SK-N-SH (cell line): ENCODE measurements around the gene BRPF3. TPM values are rescaled to one million over a fixed set of nuclear protein-coding genes. Genes with fewer than 3 reads are reported as not detected.

Source experiments
- CTCF ChIA-PET: fragments of 300-600, 350-600 bp; formaldehyde crosslinking; extraction: SDS; loops from one replicate; lab custom pipeline; 2021; lab: Yijun Ruan, JAX
- POLR2A ChIA-PET: fragments of 350-600 bp; sonication (Branson Sonifier 250); formaldehyde crosslinking; extraction: SDS; loops from one replicate; lab custom pipeline; 2020; ENCODE audit warnings: antibody characterized with exemption, inconsistent platforms; lab: Yijun Ruan, JAX
- DNase-seq: peaks from one replicate; pipeline ENCODE4 v3.0.0; 2012
- H2AFZ ChIP-seq: fragments of 200-600 bp; sonication (generic); 2 replicates; pipeline ENCODE4 v1.8.1; 2016; ENCODE audit warnings: antibody characterized with exemption, mild to moderate bottlenecking, low read depth
- H3F3A ChIP-seq: fragments of 200-600 bp; sonication (generic); replicated peaks from 2 replicates; pipeline ENCODE3; 2016; ENCODE audit warnings: antibody characterized with exemption, mild to moderate bottlenecking; ENCODE audit not compliant: insufficient read depth
- H3K27ac ChIP-seq, 2 experiments: fragments of 200-500 bp in 1 of 2; fragments of 200-600 bp in 1 of 2; sonication (Bioruptor generic) in 1 of 2; sonication (generic), shearing (Covaris generic) in 1 of 2; 2 replicates each; pipeline versions ENCODE4 v1.5.1 to v1.6.1; 2014 to 2016; ENCODE audit warnings: low read depth in 2 of 2, inconsistent platforms in 1 of 2, low read length in 1 of 2, mild to moderate bottlenecking in 1 of 2, mixed read lengths in 1 of 2
- H3K27me3 ChIP-seq: fragments of 200-600 bp; sonication (generic), shearing (Covaris generic); 2 replicates; pipeline ENCODE4 v1.6.1; 2016; ENCODE audit warnings: mixed run types; ENCODE audit not compliant: insufficient read depth
- H3K36me3 ChIP-seq, 2 experiments: fragments of 200-500 bp in 1 of 2; fragments of 200-600 bp in 1 of 2; sonication (Bioruptor generic) in 1 of 2; sonication (generic) in 1 of 2; replicated peaks in 1 of 2; 2 replicates each; pipeline versions ENCODE3 to v1.5.1; 2014 to 2016; ENCODE audit warnings: low read length in 1 of 2, mild to moderate bottlenecking in 1 of 2; ENCODE audit not compliant: insufficient read depth in 2 of 2, control insufficient read depth in 1 of 2
- H3K4me1 ChIP-seq, 2 experiments: fragments of 200-500 bp in 1 of 2; fragments of 200-600 bp in 1 of 2; sonication (Bioruptor generic) in 1 of 2; sonication (generic), shearing (Covaris generic) in 1 of 2; 2 replicates each; pipeline versions ENCODE4 v1.5.1 to v1.6.1; 2014 to 2016; ENCODE audit warnings: low read depth in 1 of 2, low read length in 1 of 2, mixed run types in 1 of 2; ENCODE audit not compliant: insufficient read depth in 2 of 2, control insufficient read depth in 1 of 2
- H3K4me2 ChIP-seq: fragments of 200-600 bp; sonication (generic), shearing (Covaris generic); 2 replicates; pipeline ENCODE4 v1.6.1; 2017; ENCODE audit warnings: mixed run types
- H3K4me3 ChIP-seq, 2 experiments: fragments of 200-500 bp in 1 of 2; fragments of 200-600 bp in 1 of 2; sonication (Bioruptor generic) in 1 of 2; sonication (generic), shearing (Covaris generic) in 1 of 2; 2 replicates each; pipeline versions ENCODE4 v1.5.1 to v1.8.1; 2014 to 2016; ENCODE audit warnings: low read depth in 2 of 2, inconsistent platforms in 1 of 2, low read length in 1 of 2, mild to moderate bottlenecking in 1 of 2, mixed read lengths in 1 of 2, moderate library complexity in 1 of 2
- H3K79me2 ChIP-seq: fragments of 200-600 bp; sonication (generic); 2 replicates; pipeline ENCODE4 v1.8.1; 2017; ENCODE audit warnings: mild to moderate bottlenecking; ENCODE audit not compliant: insufficient read depth
- H3K9ac ChIP-seq: fragments of 200-600 bp; sonication (generic); 2 replicates; pipeline ENCODE4 v1.6.1; 2017; ENCODE audit warnings: mixed run types
- H3K9me2 ChIP-seq: fragments of 200-600 bp; sonication (generic); 2 replicates; pipeline ENCODE4 v1.6.1; 2017; ENCODE audit warnings: mixed run types
- H3K9me3 ChIP-seq: fragments of 200-600 bp; sonication (generic); 2 replicates; pipeline ENCODE4 v1.6.1; 2017; ENCODE audit warnings: mixed run types, mild to moderate bottlenecking, moderate library complexity
- H4K20me1 ChIP-seq: fragments of 200-600 bp; sonication (generic); 2 replicates; pipeline ENCODE4 v1.6.1; 2017; ENCODE audit warnings: mild to moderate bottlenecking, mixed run types; ENCODE audit not compliant: insufficient read depth
- CTCF ChIP-seq: fragments of 200-600 bp; sonication (generic); IDR thresholded peaks from 2 replicates; pipeline ENCODE4 v1.6.1; 2017; ENCODE audit warnings: antibody characterized with exemption, mild to moderate bottlenecking, moderate library complexity
- EZH2phosphoT487 ChIP-seq: fragments of 200-600 bp; sonication (generic); IDR thresholded peaks from 2 replicates; pipeline ENCODE4 v1.6.1; 2017; ENCODE audit warnings: low read depth, mixed run types, mild to moderate bottlenecking, antibody characterized with exemption, moderate library complexity, borderline replicate concordance
- FOXJ3 ChIP-seq: sonication (generic); formaldehyde crosslinking; IDR thresholded peaks from 2 replicates; pipeline ENCODE4 v1.5.1; 2020; ENCODE audit warnings: mild to moderate bottlenecking, missing genetic modification reagents
- FOXM1 ChIP-seq: IDR thresholded peaks from 2 replicates; pipeline ENCODE4 v1.4.0; 2012; ENCODE audit warnings: low read depth, mild to moderate bottlenecking
- GABPA ChIP-seq: IDR thresholded peaks from 2 replicates; pipeline ENCODE4 v1.4.0; 2012; ENCODE audit warnings: low read depth, mild to moderate bottlenecking
- IRF3 ChIP-seq: fragments of 150-350 bp; IDR thresholded peaks from 2 replicates; pipeline ENCODE4 v1.6.1; 2016; ENCODE audit warnings: mild to moderate bottlenecking, low read depth, low read length
- JUND ChIP-seq: IDR thresholded peaks from 2 replicates; pipeline ENCODE4 v1.4.0; 2012
- MAX ChIP-seq: IDR thresholded peaks from 2 replicates; pipeline ENCODE4 v1.4.0; 2012; ENCODE audit warnings: low read depth
- MEF2A ChIP-seq: IDR thresholded peaks from 2 replicates; pipeline ENCODE4 v1.4.0; 2012; ENCODE audit warnings: low read depth, borderline replicate concordance
- NFIC ChIP-seq: IDR thresholded peaks from 2 replicates; pipeline ENCODE4 v1.4.0; 2012; ENCODE audit warnings: borderline replicate concordance
- POLR2AphosphoS5 ChIP-seq: IDR thresholded peaks from 2 replicates; pipeline ENCODE4 v1.6.1; 2012; ENCODE audit warnings: low read depth, low read length
- RFX5 ChIP-seq: IDR thresholded peaks from 2 replicates; pipeline ENCODE4 v1.6.1; 2012; ENCODE audit warnings: mild to moderate bottlenecking, improper control_type of control experiment, low read length
- SIN3A ChIP-seq: IDR thresholded peaks from 2 replicates; pipeline ENCODE4 v1.6.1; 2012; ENCODE audit warnings: low read depth, mild to moderate bottlenecking, low read length, moderate library complexity, borderline replicate concordance
- SMC3 ChIP-seq: IDR thresholded peaks from 2 replicates; pipeline ENCODE4 v1.6.1; 2012; ENCODE audit warnings: low read depth, low read length, improper control_type of control experiment
- TAF1 ChIP-seq: IDR thresholded peaks from 2 replicates; pipeline ENCODE4 v1.6.1; 2012; ENCODE audit warnings: low read depth, mild to moderate bottlenecking, low read length, moderate library complexity, borderline replicate concordance
- YY1 ChIP-seq: IDR thresholded peaks from 2 replicates; pipeline ENCODE4 v1.4.0; 2012; ENCODE audit warnings: low read depth, mild to moderate bottlenecking
- WGBS: methylation state at CpG from one replicate; pipeline ENCODE4 v1.1.6; 2017; ENCODE audit warnings: low lambda C conversion rate; 5-methylcytosine and 5-hydroxymethylcytosine counted together
- polyA plus RNA-seq, 3 experiments: library from polyadenylated mRNA; depleted of rRNA; stranded (reverse); fragments of >200 nt; gene quantifications; 2 replicates each; pipeline ENCODE4 v1.2.3, GENCODE V29; 2012

Gene BRPF3
- polyA plus RNA-seq, 1 of the 3 experiments (the other 2 are of a cell fraction), result 15.4 TPM

GRCh38 chr6:36273802-36274514, 77.4 kb downstream of the BRPF3 start:
- Histone ChIP-seq H4K20me1 (no peaks in the 10 kb centered on the region), H3F3A (no peaks in the 10 kb centered on the region), H3K36me3 (no peaks in the 10 kb centered on the region), H3K9me2 (no peaks in the 10 kb centered on the region), H3K9me3 (no peaks in the 10 kb centered on the region), H3K27ac (no peak overlapping the region), H3K4me1 (no peaks in the 10 kb centered on the region; a peak in 1 of 4 replicates), H3K9ac (no peak overlapping the region), H3K4me3 (no peak overlapping the region), H3K79me2 (no peaks in the 10 kb centered on the region), H3K27me3 (peaks cover 10% of the 10 kb centered on the region; the same call in 1 of the 2 replicates), H2AFZ (no peak overlapping the region), H3K4me2 (no peak overlapping the region)
- DNase-seq, result no peak
- CTCF ChIA-PET, result interaction anchor here (0.8 kb wide), 1 partner anchor 12 kb away, joined by 4 read pairs; no protein-coding TSS in a partner anchor
- TF ChIP-seq MAX (no peak), EZH2phosphoT487 (no peak), SIN3A (no peak), CTCF (no peak), FOXJ3 (CRISPR knock-in tag) (no peak), MEF2A (no peak), TAF1 (no peak), RFX5 (no peak), NFIC (no peak), SMC3 (no peak)
- WGBS, result 65% methylated on average over 15 of the region's 15 CpGs
- POLR2A ChIA-PET, result no interaction called here

GRCh38 chr6:36276581-36277536, 80.3 kb downstream of the BRPF3 start:
- 59% methylated on average over 12 of the region's 13 CpGs for WGBS
- no peak overlapping the region for H2AFZ ChIP-seq
- H3F3A ChIP-seq, result no peaks in the 10 kb centered on the region
- no peaks in the 10 kb centered on the region for H3K36me3 ChIP-seq
- H3K9ac ChIP-seq, result no peak overlapping the region
- no peaks in the 10 kb centered on the region for H4K20me1 ChIP-seq
- no peak for DNase-seq
- H3K4me3 ChIP-seq, result no peak overlapping the region
- no peak overlapping the region for H3K27ac ChIP-seq
- ChIA-PET CTCF (interaction anchor here (1.6 kb wide), 2 partner anchors 25 to 138 kb away, joined by 5 read pairs; no protein-coding TSS in a partner anchor), POLR2A (no interaction called here)
- TF ChIP-seq TAF1 (no peak), GABPA (no peak), JUND (no peak), YY1 (no peak), IRF3 (no peak), POLR2AphosphoS5 (no peak), FOXM1 (no peak)
- H3K4me2 ChIP-seq, result no peak overlapping the region
- no peaks in the 10 kb centered on the region for H3K9me3 ChIP-seq
- H3K9me2 ChIP-seq, result no peaks in the 10 kb centered on the region
- H3K4me1 ChIP-seq, result no peaks in the 10 kb centered on the region
- peaks cover 25% of the 10 kb centered on the region for H3K27me3 ChIP-seq
- H3K79me2 ChIP-seq, result no peaks in the 10 kb centered on the region
